HCT116 (cell line): ENCODE data around the gene HIVEP3. TPM values are rescaled to one million over a fixed set of nuclear protein-coding genes. Genes with fewer than 3 reads are reported as not detected.

Source experiments
- ATAC-seq: fragments of 200-7000 bp; cut with Tn5 transposase; 2 replicates; pipeline ENCODE4 v1.9.1; 2020; ENCODE audit warnings: mild to moderate bottlenecking, moderate library complexity
- BruUV-seq: library from RNA; stranded (reverse); fragments of 400-500 nt; replicated peaks from 2 replicates; lab custom pipeline; 2021; lab: Mats Ljungman, UMichigan
- CTCF ChIA-PET: fragments of 300-600 bp; sonication (Branson Sonifier 250); formaldehyde crosslinking; loops from one replicate; lab custom pipeline; 2021; ENCODE audit warnings: antibody characterized with exemption; lab: Charles Lee
- POLR2A ChIA-PET: fragments of 300-600, 350-600 bp; sonication (Branson Sonifier 250); formaldehyde crosslinking; loops from one replicate; lab custom pipeline; 2021; ENCODE audit warnings: antibody characterized with exemption; lab: Charles Lee
- RAD21 ChIA-PET, 2 experiments: fragments of 300-600 bp; sonication (Branson Sonifier 250); formaldehyde crosslinking; loops; one replicate each; lab custom pipeline; 2023; ENCODE audit warnings: low total read pairs in 2 of 2; ENCODE audit not compliant: uncharacterized antibody in 2 of 2, unreplicated experiment in 2 of 2, low non-redundant PET in 1 of 2; lab: Charles Lee
- DNase-seq: peaks from one replicate; pipeline ENCODE4 v3.0.0-alpha.2; 2010; ENCODE audit warnings: low read depth, low spot score
- H2AFZ ChIP-seq: fragments of 200-600 bp; shearing (Covaris generic), sonication (generic); 2 replicates; pipeline ENCODE4 v1.6.1; 2017; ENCODE audit warnings: low read depth, mixed run types, mixed read lengths, antibody characterized with exemption, low read length; ENCODE audit not compliant: poor library complexity, severe bottlenecking
- H3K27ac ChIP-seq: 2 replicates; pipeline ENCODE4 v1.5.1; 2012; ENCODE audit warnings: low read depth, low read length
- H3K27me3 ChIP-seq: fragments of 200-600 bp; sonication (generic); 2 replicates; pipeline ENCODE4 v1.6.1; 2016; ENCODE audit warnings: mixed run types, low read length, mixed read lengths; ENCODE audit not compliant: insufficient read depth
- H3K36me3 ChIP-seq, 2 experiments: fragments of 200-500 bp in 1 of 2; fragments of 200-600 bp in 1 of 2; sonication (Bioruptor generic) in 1 of 2; sonication (generic) in 1 of 2; 2 replicates each; pipeline versions ENCODE4 v1.5.1 to v1.6.1; 2014 to 2016; ENCODE audit warnings: low read length in 2 of 2, inconsistent platforms in 1 of 2, mixed read lengths in 1 of 2, mixed run types in 1 of 2; ENCODE audit not compliant: insufficient read depth in 2 of 2, control insufficient read depth in 1 of 2
- H3K4me1 ChIP-seq, 2 experiments: fragments of 200-600 bp in 1 of 2; sonication (generic) in 1 of 2; 2 replicates each; pipeline versions ENCODE4 v1.5.1 to v1.6.1; 2012 to 2017; ENCODE audit warnings: low read length in 2 of 2, inconsistent platforms in 1 of 2, mild to moderate bottlenecking in 1 of 2, mixed read lengths in 1 of 2, mixed run types in 1 of 2, moderate library complexity in 1 of 2; ENCODE audit not compliant: insufficient read depth in 2 of 2, control insufficient read depth in 1 of 2
- H3K4me2 ChIP-seq: fragments of 200-600 bp; sonication (generic); 2 replicates; pipeline ENCODE4 v1.6.1; 2017; ENCODE audit warnings: mixed run types, low read length, mixed read lengths
- H3K4me3 ChIP-seq, 2 experiments: fragments of 200-600 bp in 1 of 2; sonication (generic) in 1 of 2; replicated peaks in 1 of 2; 2 replicates each; pipeline ENCODE4 v1.5.1; 2011 to 2016; ENCODE audit warnings: low read length in 2 of 2, control low read depth in 1 of 2, low read depth in 1 of 2, mild to moderate bottlenecking in 1 of 2, mixed read lengths in 1 of 2, mixed run types in 1 of 2
- H3K79me2 ChIP-seq: fragments of 200-600 bp; sonication (generic); 2 replicates; pipeline ENCODE4 v1.6.1; 2017; ENCODE audit warnings: mild to moderate bottlenecking, mixed run types, low read length, moderate library complexity, mixed read lengths; ENCODE audit not compliant: insufficient read depth
- H3K9ac ChIP-seq: fragments of 200-600 bp; sonication (generic); 2 replicates; pipeline ENCODE4 v1.6.1; 2016; ENCODE audit warnings: low read length, mixed read lengths
- H3K9me2 ChIP-seq: fragments of 200-600 bp; sonication (generic), shearing (Covaris generic); 2 replicates; pipeline ENCODE4 v1.6.1; 2017; ENCODE audit warnings: mixed run types, mild to moderate bottlenecking, moderate library complexity; ENCODE audit not compliant: insufficient read depth
- H3K9me3 ChIP-seq, 2 experiments: fragments of 200-500 bp in 1 of 2; fragments of 200-600 bp in 1 of 2; sonication (Bioruptor generic) in 1 of 2; sonication (generic) in 1 of 2; 2 replicates each; pipeline ENCODE4 v1.6.1; 2014 to 2017; ENCODE audit warnings: low read length in 2 of 2, mixed read lengths in 2 of 2, inconsistent platforms in 1 of 2, low read depth in 1 of 2, mild to moderate bottlenecking in 1 of 2, mixed run types in 1 of 2, moderate library complexity in 1 of 2; ENCODE audit not compliant: control insufficient read depth in 1 of 2, insufficient read depth in 1 of 2
- H4K20me1 ChIP-seq: fragments of 200-600 bp; sonication (generic), shearing (Covaris generic); 2 replicates; pipeline ENCODE4 v1.6.1; 2017; ENCODE audit warnings: mixed run types, mild to moderate bottlenecking, moderate library complexity; ENCODE audit not compliant: insufficient read depth
- JUND ChIP-seq: IDR thresholded peaks from 2 replicates; pipeline ENCODE4 v1.6.1; 2012
- RAD21 ChIP-seq: IDR thresholded peaks from 2 replicates; pipeline ENCODE4 v1.6.1; 2012; ENCODE audit warnings: low read depth, mild to moderate bottlenecking
- REST ChIP-seq: IDR thresholded peaks from 2 replicates; pipeline ENCODE4 v1.6.1; 2012; ENCODE audit warnings: low read depth
- SRF ChIP-seq: IDR thresholded peaks from 2 replicates; pipeline ENCODE4 v1.6.1; 2012; ENCODE audit warnings: low read depth
- TCF7L2 ChIP-seq: IDR thresholded peaks from 2 replicates; pipeline ENCODE4 v1.7.0; 2011; ENCODE audit warnings: borderline replicate concordance, inconsistent platforms; ENCODE audit not compliant: insufficient read depth, insufficient read length; ENCODE audit errors: extremely low read depth
- ZFX ChIP-seq: fragments of 450-650 bp; IDR thresholded peaks from 2 replicates; pipeline ENCODE4 v1.6.1; 2017
- intact Hi-C: fragments of 100-400 bp; cut with micrococcal nuclease; formaldehyde crosslinking; loops from 2 replicates; pipeline ENCODE4 v1.10.0; 2022
- total RNA-seq: library from RNA; stranded (reverse); gene quantifications from one replicate; pipeline ENCODE4 v1.2.1, GENCODE V29; 2021; ENCODE audit not compliant: unreplicated experiment
- TF ChIP-seq, protein P1 (sequence below): IDR thresholded peaks from 2 replicates; pipeline ENCODE4 v1.6.1; 2012
- TF ChIP-seq, protein P2 (sequence below), 3 experiments: fragments of 200-600 bp in 1 of 3; sonication (generic) in 1 of 3; IDR thresholded peaks in 2 of 3; conservative IDR thresholded peaks in 1 of 3; 2 replicates each; pipeline ENCODE4 v1.5.1; 2012 to 2017; ENCODE audit warnings: low read depth in 2 of 3, low read length in 2 of 3, antibody characterized with exemption in 1 of 3, borderline replicate concordance in 1 of 3, control low read depth in 1 of 3, mild to moderate bottlenecking in 1 of 3, mixed read lengths in 1 of 3, mixed run types in 1 of 3, moderate library complexity in 1 of 3; ENCODE audit not compliant: insufficient read depth in 1 of 3
- TF ChIP-seq, protein P3 (sequence below): IDR thresholded peaks from 2 replicates; pipeline ENCODE4 v1.6.1; 2012

The HIVEP3 gene
- total RNA-seq, 1 experiment from 2014 or later: 7.1 TPM

- no peak for TF ChIP-seq REST
- TF ChIP-seq, protein P1, sequence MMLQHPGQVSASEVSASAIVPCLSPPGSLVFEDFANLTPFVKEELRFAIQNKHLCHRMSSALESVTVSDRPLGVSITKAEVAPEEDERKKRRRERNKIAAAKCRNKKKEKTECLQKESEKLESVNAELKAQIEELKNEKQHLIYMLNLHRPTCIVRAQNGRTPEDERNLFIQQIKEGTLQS: no peak
- TF ChIP-seq, protein P2, sequence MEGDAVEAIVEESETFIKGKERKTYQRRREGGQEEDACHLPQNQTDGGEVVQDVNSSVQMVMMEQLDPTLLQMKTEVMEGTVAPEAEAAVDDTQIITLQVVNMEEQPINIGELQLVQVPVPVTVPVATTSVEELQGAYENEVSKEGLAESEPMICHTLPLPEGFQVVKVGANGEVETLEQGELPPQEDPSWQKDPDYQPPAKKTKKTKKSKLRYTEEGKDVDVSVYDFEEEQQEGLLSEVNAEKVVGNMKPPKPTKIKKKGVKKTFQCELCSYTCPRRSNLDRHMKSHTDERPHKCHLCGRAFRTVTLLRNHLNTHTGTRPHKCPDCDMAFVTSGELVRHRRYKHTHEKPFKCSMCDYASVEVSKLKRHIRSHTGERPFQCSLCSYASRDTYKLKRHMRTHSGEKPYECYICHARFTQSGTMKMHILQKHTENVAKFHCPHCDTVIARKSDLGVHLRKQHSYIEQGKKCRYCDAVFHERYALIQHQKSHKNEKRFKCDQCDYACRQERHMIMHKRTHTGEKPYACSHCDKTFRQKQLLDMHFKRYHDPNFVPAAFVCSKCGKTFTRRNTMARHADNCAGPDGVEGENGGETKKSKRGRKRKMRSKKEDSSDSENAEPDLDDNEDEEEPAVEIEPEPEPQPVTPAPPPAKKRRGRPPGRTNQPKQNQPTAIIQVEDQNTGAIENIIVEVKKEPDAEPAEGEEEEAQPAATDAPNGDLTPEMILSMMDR (IDR thresholded peaks at IDR 0.05 in 2 of 3, conservative IDR thresholded peaks at IDR 0.05 in 1 of 3; ENCODE audit: borderline replicate concordance in 1 of 3, insufficient read depth in 1 of 3, low read depth in 2 of 3, low read length in 2 of 3): no peak
- TF ChIP-seq ZFX: no peak
- TF ChIP-seq TCF7L2: no peak
Measured at GRCh38 chr1:41954533-41954944, 35.8 kb upstream of the HIVEP3 start (continued).

DNA sequence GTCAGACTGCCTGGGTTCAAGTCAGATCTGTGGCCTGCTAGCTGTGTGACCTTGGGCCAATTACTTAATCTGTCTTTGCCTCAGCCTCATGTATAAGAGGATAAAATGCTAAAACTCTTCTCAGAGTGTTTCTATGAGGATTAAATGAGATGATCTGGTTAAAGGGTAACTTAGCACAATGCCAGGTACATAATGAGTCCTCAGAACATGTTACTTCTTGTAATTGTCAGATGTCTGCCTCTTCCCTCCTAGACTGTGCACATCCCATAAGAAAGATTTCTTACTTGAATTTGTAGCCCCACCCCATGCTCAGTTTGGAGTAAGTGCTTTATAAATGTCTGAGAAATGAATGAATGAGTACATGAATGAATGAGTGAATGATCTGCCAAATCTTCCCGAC lies 34.6 kb upstream of the HIVEP3 start:
- H4K20me1 ChIP-seq: no peaks in the 10 kb centered on the region
- no peaks in the 10 kb centered on the region for H3K79me2 ChIP-seq
- TF ChIP-seq REST (no peak), SRF (no peak), JUND (no peak), RAD21 (no peak)
- TF ChIP-seq, protein P3, sequence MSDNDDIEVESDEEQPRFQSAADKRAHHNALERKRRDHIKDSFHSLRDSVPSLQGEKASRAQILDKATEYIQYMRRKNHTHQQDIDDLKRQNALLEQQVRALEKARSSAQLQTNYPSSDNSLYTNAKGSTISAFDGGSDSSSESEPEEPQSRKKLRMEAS: 0 out of 2 replicates have a peak, but pooled peaks have one; percentile 10
- DNase-seq (no peak), ATAC-seq (no peak)
- no peaks in the 10 kb centered on the region for H3K9me2 ChIP-seq
- no peak overlapping the region for H3K4me3 ChIP-seq
- RAD21 ChIA-PET: no interaction called here
- CTCF ChIA-PET: no interaction called here
- H3K27ac ChIP-seq: peak overlapping the region; percentile 93
- 0 out of 2 replicates have a peak overlapping the region, but pooled peaks have one; percentile 7 for H3K9ac ChIP-seq
- H2AFZ ChIP-seq: no peak overlapping the region
- POLR2A ChIA-PET: no interaction called here
- H3K9me3 ChIP-seq: no peaks in the 10 kb centered on the region
- peaks cover 50 to 62% of the 10 kb centered on the region in 2 experiments for H3K4me1 ChIP-seq
- no TSS peak for BruUV-seq
- H3K27me3 ChIP-seq: no peaks in the 10 kb centered on the region
- H3K4me2 ChIP-seq: peak overlapping the region; percentile 81
- no peaks in the 10 kb centered on the region for H3K36me3 ChIP-seq
- intact Hi-C loops: no loop called here
